ENCODE measurements around the gene PLBD2.

PLBD2 gene

GRCh38 chr12:113368331-113368730, 9.9 kb downstream of the PLBD2 start:
- Histone ChIP-seq H3K27ac (no peak overlapping the region), H3K9me3 (ENCODE audit: severe bottlenecking) (no peaks in the 10 kb centered on the region), H3K36me3 (peaks cover 20% of the 10 kb centered on the region), H3K4me3 (ENCODE audit: low read depth, low read length) (no peak overlapping the region), H3K27me3 (ENCODE audit: insufficient read depth, low read depth, severe bottlenecking) (no peaks in the 10 kb centered on the region)
- TF ChIP-seq CTCF (IDR thresholded peaks at IDR 0.05; ENCODE audit: low read depth, low read length) = no peak
- DNase-seq = peak; percentile 15

- Histone ChIP-seq H3K9me3 (ENCODE audit: severe bottlenecking) (no peaks in the 10 kb centered on the region), H3K27me3 (ENCODE audit: insufficient read depth, low read depth, severe bottlenecking) (no peaks in the 10 kb centered on the region), H3K27ac (no peak overlapping the region), H3K36me3 (peaks cover 21% of the 10 kb centered on the region), H3K4me3 (ENCODE audit: low read depth, low read length) (no peak overlapping the region)
- no peak for DNase-seq
- TF ChIP-seq CTCF (IDR thresholded peaks at IDR 0.05; ENCODE audit: low read depth, low read length) = no peak
Observed at GRCh38 chr12:113369391-113369985, 11.1 kb downstream of the PLBD2 start.

- DNase-seq = no peak
- H3K9me3 ChIP-seq (ENCODE audit: severe bottlenecking) = no peaks in the 10 kb centered on the region
- TF ChIP-seq CTCF (IDR thresholded peaks at IDR 0.05; ENCODE audit: low read depth, low read length) = no peak
- no peak overlapping the region for H3K4me3 ChIP-seq (ENCODE audit: low read depth, low read length)
- peaks cover 28% of the 10 kb centered on the region for H3K36me3 ChIP-seq
- H3K27me3 ChIP-seq (ENCODE audit: insufficient read depth, low read depth, severe bottlenecking) = no peaks in the 10 kb centered on the region
- H3K27ac ChIP-seq = no peak overlapping the region
Observed at GRCh38 chr12:113370923-113371682, 12.7 kb downstream of the PLBD2 start.

- H3K4me3 ChIP-seq (ENCODE audit: low read depth, low read length) = no peak overlapping the region
- no peak overlapping the region for H3K27ac ChIP-seq
- peaks cover 29% of the 10 kb centered on the region for H3K36me3 ChIP-seq
- no peak for DNase-seq
- H3K9me3 ChIP-seq (ENCODE audit: severe bottlenecking) = no peaks in the 10 kb centered on the region
- no peak for TF ChIP-seq CTCF (IDR thresholded peaks at IDR 0.05; ENCODE audit: low read depth, low read length)
- no peaks in the 10 kb centered on the region for H3K27me3 ChIP-seq (ENCODE audit: insufficient read depth, low read depth, severe bottlenecking)
Observed at GRCh38 chr12:113371808-113372207, 13.4 kb downstream of the PLBD2 start.

- no peaks in the 10 kb centered on the region for H3K9me3 ChIP-seq (ENCODE audit: severe bottlenecking)
- no peak overlapping the region for H3K27ac ChIP-seq
- H3K27me3 ChIP-seq (ENCODE audit: insufficient read depth, low read depth, severe bottlenecking) = no peaks in the 10 kb centered on the region
- no peak for DNase-seq
- no peak for TF ChIP-seq CTCF (IDR thresholded peaks at IDR 0.05; ENCODE audit: low read depth, low read length)
- peaks cover 34% of the 10 kb centered on the region for H3K36me3 ChIP-seq
- no peak overlapping the region for H3K4me3 ChIP-seq (ENCODE audit: low read depth, low read length)
Observed at GRCh38 chr12:113372371-113372770, 14.0 kb downstream of the PLBD2 start.

Measured in WERI-Rb-1 (cell line).